Measurements from ENCODE around the gene PTGIR. TPM values are rescaled to one million over a fixed set of nuclear protein-coding genes. Genes with fewer than 3 reads are reported as not detected.

The PTGIR gene
- total and polyA plus RNA-seq, 11 donors: 2.1 to 16.7 (median 4.9) TPM

DNA sequence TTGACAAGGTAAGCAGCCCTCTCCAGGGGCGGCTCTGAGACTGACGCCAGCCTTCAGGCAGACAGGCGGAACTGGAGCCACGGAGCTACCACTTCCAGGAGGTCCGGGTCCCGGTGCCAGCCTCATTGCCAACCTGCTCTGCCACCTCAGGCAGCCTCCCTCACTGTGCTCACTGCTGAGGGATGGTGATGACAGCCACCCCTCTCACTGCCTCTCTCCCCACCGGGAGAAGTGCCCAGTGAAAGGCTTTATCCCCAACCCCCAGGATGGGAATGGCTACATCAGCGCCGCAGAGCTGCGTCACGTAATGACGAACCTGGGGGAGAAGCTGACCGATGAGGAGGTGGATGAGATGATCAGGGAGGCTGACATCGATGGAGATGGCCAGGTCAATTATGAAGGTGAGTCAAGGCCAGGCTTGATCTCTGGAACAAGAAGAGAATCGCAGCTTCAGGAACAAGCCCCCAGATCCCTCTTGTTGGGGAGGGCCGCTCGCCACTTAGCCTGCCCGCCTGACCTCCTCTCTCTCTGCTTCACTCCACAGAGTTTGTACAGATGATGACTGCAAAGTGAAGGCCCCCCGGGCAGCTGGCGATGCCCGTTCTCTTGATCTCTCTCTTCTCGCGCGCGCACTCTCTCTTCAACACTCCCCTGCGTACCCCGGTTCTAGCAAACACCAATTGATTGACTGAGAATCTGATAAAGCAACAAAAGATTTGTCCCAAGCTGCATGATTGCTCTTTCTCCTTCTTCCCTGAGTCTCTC, 16.1 kb downstream of the PTGIR start:
- WGBS, 4 donors: 92 to 93% (median 93%) methylated on average over 27 of the region's 27 CpGs
- peaks cover 0 to 57% (median 47%) of the 10 kb centered on the region in 9 donors for H3K36me3 ChIP-seq
- no peak for ATAC-seq
- no peak overlapping the region for H3K4me3 ChIP-seq
- H3K27ac ChIP-seq: no peak overlapping the region
- intact Hi-C loops (cut with DNase I): loop anchor here in 1 of 10 donors (10.0 kb wide), 1 partner anchor 236 kb away; no protein-coding TSS in a partner anchor
- no peaks in the 10 kb centered on the region for H3K9me3 ChIP-seq
- H3K27me3 ChIP-seq: no peaks in the 10 kb centered on the region
- TF ChIP-seq POLR2A (IDR thresholded peaks at IDR 0.05): no peak
- TF ChIP-seq CTCF (IDR thresholded peaks at IDR 0.05): no peak
- H3K4me1 ChIP-seq: peaks cover 0 to 52% (median 23%) of the 10 kb centered on the region in 12 donors
- DNase-seq: peak in 3 of 5 donors; percentile 15 to 42 (median 24)

- intact Hi-C loops (cut with DNase I): loop anchor here in 1 of 10 donors (10.0 kb wide), 1 partner anchor 237 kb away; no protein-coding TSS in a partner anchor
- Histone ChIP-seq H3K4me3 (no peak overlapping the region), H3K36me3 (peaks cover 0 to 57% (median 47%) of the 10 kb centered on the region in 9 donors), H3K9me3 (no peaks in the 10 kb centered on the region), H3K27ac (no peak overlapping the region), H3K27me3 (no peaks in the 10 kb centered on the region), H3K4me1 (peaks cover 0 to 58% (median 29%) of the 10 kb centered on the region in 12 donors)
- TF ChIP-seq POLR2A (IDR thresholded peaks at IDR 0.05) (no peak), CTCF (IDR thresholded peaks at IDR 0.05) (no peak)
- ATAC-seq (no peak), DNase-seq (no peak)
- 89 to 95% (median 92%) methylated on average over 9 of the region's 9 CpGs for whole genome bisulfite sequencing, 4 donors
These were observed 16.7 kb downstream of the PTGIR start for GRCh38 chr19:46608178-46608577.

DNA sequence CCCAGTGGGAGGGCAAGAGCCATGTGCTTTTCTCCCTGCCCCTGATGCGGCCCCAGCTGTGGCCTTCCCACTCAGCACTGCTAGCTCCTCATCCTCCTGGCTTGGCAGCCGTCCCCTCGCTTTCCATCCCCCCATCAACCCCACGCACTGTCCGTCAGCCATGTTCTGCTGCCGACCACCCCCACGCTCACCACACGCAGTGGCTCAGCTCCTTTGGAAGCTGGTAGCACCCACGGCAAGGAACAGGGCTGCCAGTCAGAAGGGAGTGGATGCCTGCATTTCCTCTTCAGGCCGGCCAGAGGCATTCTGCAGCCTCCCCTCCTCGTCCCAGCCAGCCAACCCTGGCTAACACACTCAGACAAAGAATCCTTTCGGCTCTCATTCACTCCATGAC, 17.4 kb downstream of the PTGIR start:
- Histone ChIP-seq H3K4me3 (no peak overlapping the region), H3K27me3 (no peaks in the 10 kb centered on the region), H3K9me3 (no peaks in the 10 kb centered on the region), H3K27ac (peak overlapping the region in 2 of 12 donors; percentile 8 to 14), H3K36me3 (peaks cover 0 to 57% (median 47%) of the 10 kb centered on the region in 9 donors), H3K4me1 (peaks cover 0 to 62% (median 36%) of the 10 kb centered on the region in 12 donors)
- ATAC-seq (no peak), DNase-seq (peak in 2 of 5 donors; percentile 24 to 33)
- 68 to 79% (median 71%) methylated on average over 12 of the region's 12 CpGs for WGBS, 4 donors
- intact Hi-C loops (cut with DNase I): loop anchor here in 1 of 10 donors (10.0 kb wide), 1 partner anchor 237 kb away; no protein-coding TSS in a partner anchor
- no peak for TF ChIP-seq POLR2A (IDR thresholded peaks at IDR 0.05)
- TF ChIP-seq CTCF (IDR thresholded peaks at IDR 0.05): no peak

- Histone ChIP-seq H3K36me3 (peaks cover 0 to 57% (median 47%) of the 10 kb centered on the region in 9 donors), H3K4me3 (no peak overlapping the region), H3K9me3 (no peaks in the 10 kb centered on the region), H3K27ac (peak overlapping the region in 3 of 12 donors; percentile 8 to 25 (median 14)), H3K4me1 (peaks cover 0 to 58% (median 39%) of the 10 kb centered on the region in 12 donors), H3K27me3 (no peaks in the 10 kb centered on the region)
- ATAC-seq (no peak), DNase-seq (peak in 2 of 5 donors; percentile 5 to 14)
- WGBS, 4 donors: 75 to 88% (median 81%) methylated on average over 12 of the region's 12 CpGs
- intact Hi-C loops (cut with DNase I): loop anchor here in 1 of 10 donors (10.0 kb wide), 1 partner anchor 238 kb away; no protein-coding TSS in a partner anchor
- TF ChIP-seq POLR2A (IDR thresholded peaks at IDR 0.05) (no peak), CTCF (IDR thresholded peaks at IDR 0.05) (no peak)
These were observed 18.0 kb downstream of the PTGIR start for GRCh38 chr19:46606681-46607447.

All from heart left ventricle (tissue), 16 donors.